CD4-positive, alpha-beta T cell treated with Interleukin-15 for 4 hours (primary cell): ENCODE results near the gene TADA1.
"Not testable (repeated sequence)": the region's sequence is repeated elsewhere in the genome, so short reads cannot be mapped to it uniquely, and the experiment has no call there.

ENCODE experiments used
- DNase-seq: peaks from one replicate; pipeline ENCODE4 v3.0.0-alpha.2; 2020; ENCODE audit warnings: low spot score

The TADA1 gene

GRCh38 chr1:166843769-166844596 lies 32.1 kb downstream of the TADA1 start:
- no peak for DNase-seq

GRCh38 chr1:166843322-166843721 lies 32.7 kb downstream of the TADA1 start:
- no peak for DNase-seq

GRCh38 chr1:166840309-166841274 lies 35.5 kb downstream of the TADA1 start:
- DNase-seq, result no peak

- peak; percentile 53 for DNase-seq
Observed at GRCh38 chr1:166839600-166840308, 36.3 kb downstream of the TADA1 start.

GRCh38 chr1:166838766-166839599 lies 37.1 kb downstream of the TADA1 start, which contains the start of gene POGK:
Gene POGK (plus strand): TSS chr1:166839475. CDS start chr1:166840957, 1,482 bp downstream.
- peak; percentile 81 for DNase-seq

- no peak for DNase-seq
Observed at GRCh38 chr1:166836733-166837132, 39.3 kb downstream of the TADA1 start.

GRCh38 chr1:166829762-166830161 lies 46.3 kb downstream of the TADA1 start:
- DNase-seq, result not testable (repeated sequence)

- DNase-seq, result no peak
Observed at GRCh38 chr1:166827426-166827825, 48.6 kb downstream of the TADA1 start.

- DNase-seq, result no peak
Observed at GRCh38 chr1:166822385-166822784, 53.7 kb downstream of the TADA1 start.

GRCh38 chr1:166819974-166820373 lies 56.1 kb downstream of the TADA1 start:
- no peak for DNase-seq

- no peak for DNase-seq
Observed at GRCh38 chr1:166814611-166815010, 61.5 kb downstream of the TADA1 start.

- no peak for DNase-seq
Observed at GRCh38 chr1:166813508-166814223, 62.4 kb downstream of the TADA1 start.

- DNase-seq, result no peak
Observed at GRCh38 chr1:166811691-166812090, 64.4 kb downstream of the TADA1 start.

GRCh38 chr1:166808952-166809351 lies 67.1 kb downstream of the TADA1 start:
- no peak for DNase-seq
